Hepatocyte (in vitro differentiated cells): ENCODE results near the gene PSMB7.

Experiments
- CTCF ChIP-seq: fragments of 200-600 bp; sonication (generic); IDR thresholded peaks from 2 replicates; pipeline ENCODE4 v1.5.1; 2016; ENCODE audit warnings: antibody characterized with exemption, mild to moderate bottlenecking; ENCODE audit not compliant: poor library complexity
- EZH2 ChIP-seq: fragments of 200-600 bp; sonication (generic); IDR thresholded peaks from 2 replicates; pipeline ENCODE4 v1.6.1; 2016; ENCODE audit warnings: antibody characterized with exemption, mild to moderate bottlenecking, borderline replicate concordance
- EZH2phosphoT487 ChIP-seq: fragments of 200-600 bp; sonication (generic); IDR thresholded peaks from one replicate; pipeline ENCODE4 v1.6.1; 2018; ENCODE audit warnings: antibody characterized with exemption, mild to moderate bottlenecking, low read depth, moderate library complexity; ENCODE audit not compliant: unreplicated experiment, severe bottlenecking

GRCh38 chr9:124441291-124441690 is 26.0 kb upstream of the PSMB7 start:
- no peak for TF ChIP-seq CTCF
- no peak for TF ChIP-seq EZH2
- TF ChIP-seq EZH2phosphoT487, result no peak
